Suprapubic skin (tissue), 4 donors: Measurements from ENCODE around the gene MPDU1. TPM values are rescaled to one million over a fixed set of nuclear protein-coding genes. Genes with fewer than 3 reads are reported as not detected.
"Not testable (repeated sequence)": the region's sequence is repeated elsewhere in the genome, so short reads cannot be mapped to it uniquely, and the experiment has no call there.

Experiments used
- DNase-seq, 2 donors: peaks; one replicate each; pipeline ENCODE4 v3.0.0-alpha.2; 2019; ENCODE audit warnings: low spot score in 2 of 2
- H3K27ac ChIP-seq: fragments of 200-600 bp; sonication (generic); one replicate; pipeline ENCODE4 v1.5.1; 2019
- H3K27me3 ChIP-seq: fragments of 200-600 bp; sonication (generic); one replicate; pipeline ENCODE4 v1.5.1; 2019
- H3K36me3 ChIP-seq: fragments of 200-600 bp; sonication (generic); one replicate; pipeline ENCODE4 v1.5.1; 2019
- H3K4me1 ChIP-seq: fragments of 200-600 bp; sonication (generic); one replicate; pipeline ENCODE4 v1.5.1; 2019
- H3K4me3 ChIP-seq: fragments of 200-600 bp; sonication (generic); one replicate; pipeline ENCODE4 v1.5.1; 2019; ENCODE audit warnings: mild to moderate bottlenecking
- H3K9me3 ChIP-seq: fragments of 200-600 bp; sonication (generic); one replicate; pipeline ENCODE4 v1.5.1; 2019
- CTCF ChIP-seq, 2 donors: fragments of 200-600 bp in 1 of 2; fragments of 450-650 bp in 1 of 2; sonication (generic) in 1 of 2; IDR thresholded peaks; one replicate each; pipeline ENCODE4 v1.5.1; 2016 to 2019; ENCODE audit warnings: antibody characterized with exemption in 2 of 2, mild to moderate bottlenecking in 1 of 2, moderate library complexity in 1 of 2
- EP300 ChIP-seq: sonication (generic); formaldehyde crosslinking; IDR thresholded peaks from one replicate; pipeline ENCODE4 v1.6.1; 2017; ENCODE audit warnings: antibody characterized with exemption
- POLR2A ChIP-seq, 2 donors: fragments of 450-650 bp; IDR thresholded peaks; one replicate each; pipeline ENCODE4 v1.6.1; 2017; ENCODE audit warnings: antibody characterized with exemption in 2 of 2, mild to moderate bottlenecking in 2 of 2, moderate library complexity in 2 of 2
- POLR2AphosphoS5 ChIP-seq, 3 donors: sonication (generic); formaldehyde crosslinking; IDR thresholded peaks; one replicate each; pipeline ENCODE4 v1.6.1; 2017; ENCODE audit warnings: antibody characterized with exemption in 3 of 3
- WGBS: methylation state at CpG from one replicate; pipeline ENCODE4 v1.1.5; 2018; 5-methylcytosine and 5-hydroxymethylcytosine counted together
- total RNA-seq, 4 donors: library from RNA; depleted of rRNA; stranded (reverse); fragments of >200 nt; gene quantifications; one replicate each; pipeline ENCODE4 v1.1.0, GENCODE V29; 2016

The MPDU1 gene
- total RNA-seq, 4 donors from 2014 or later, result 54.3 to 104 (median 86.3) TPM

DNA sequence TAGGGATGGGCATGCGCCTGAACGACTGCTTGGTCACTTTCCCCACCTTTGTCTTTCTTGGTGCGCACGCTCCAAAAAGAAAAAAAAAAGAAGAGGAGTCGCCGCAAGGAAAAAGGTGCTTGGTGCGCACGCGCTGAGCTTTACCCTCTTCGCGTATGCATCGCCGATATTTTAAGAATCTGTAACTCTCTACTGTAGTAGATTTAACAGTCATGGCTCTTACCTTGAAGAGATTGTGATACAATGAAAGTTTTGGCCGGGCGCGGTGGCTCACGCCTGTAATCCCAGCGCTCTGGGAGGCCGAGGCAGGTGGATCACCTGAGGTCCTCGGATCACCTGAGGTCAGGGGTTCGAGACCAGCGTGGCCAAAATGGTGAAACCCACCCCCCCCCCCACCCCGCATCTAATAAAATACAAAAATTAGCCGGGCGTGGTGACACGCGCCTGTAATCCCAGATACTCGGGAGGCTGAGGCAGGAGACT lies 31.7 kb downstream of the MPDU1 start:
- H3K27ac ChIP-seq, result peak overlapping the region; percentile 94
- WGBS, result 2% methylated on average over 28 of the region's 28 CpGs
- peaks cover 40% of the 10 kb centered on the region for H3K4me1 ChIP-seq
- no peaks in the 10 kb centered on the region for H3K9me3 ChIP-seq
- no peaks in the 10 kb centered on the region for H3K27me3 ChIP-seq
- peaks cover 10% of the 10 kb centered on the region for H3K36me3 ChIP-seq
- TF ChIP-seq POLR2AphosphoS5 (IDR thresholded peaks at IDR 0.05) (no peak), EP300 (no peak), POLR2A (IDR thresholded peaks at IDR 0.05) (no peak), CTCF (IDR thresholded peaks at IDR 0.05) (no peak)
- peak overlapping the region; percentile 83 for H3K4me3 ChIP-seq
- no peak for DNase-seq

GRCh38 chr17:7618608-7619007 lies 35.0 kb downstream of the MPDU1 start:
- TF ChIP-seq CTCF (IDR thresholded peaks at IDR 0.05), result no peak
- no peaks in the 10 kb centered on the region for H3K36me3 ChIP-seq
- H3K27me3 ChIP-seq, result no peaks in the 10 kb centered on the region
- 88% methylated on average over 5 of the region's 5 CpGs for WGBS
- H3K9me3 ChIP-seq, result no peaks in the 10 kb centered on the region
- H3K4me3 ChIP-seq, result no peak overlapping the region
- no peak overlapping the region for H3K27ac ChIP-seq
- no peak for DNase-seq
- H3K4me1 ChIP-seq, result peaks cover 10% of the 10 kb centered on the region

DNA sequence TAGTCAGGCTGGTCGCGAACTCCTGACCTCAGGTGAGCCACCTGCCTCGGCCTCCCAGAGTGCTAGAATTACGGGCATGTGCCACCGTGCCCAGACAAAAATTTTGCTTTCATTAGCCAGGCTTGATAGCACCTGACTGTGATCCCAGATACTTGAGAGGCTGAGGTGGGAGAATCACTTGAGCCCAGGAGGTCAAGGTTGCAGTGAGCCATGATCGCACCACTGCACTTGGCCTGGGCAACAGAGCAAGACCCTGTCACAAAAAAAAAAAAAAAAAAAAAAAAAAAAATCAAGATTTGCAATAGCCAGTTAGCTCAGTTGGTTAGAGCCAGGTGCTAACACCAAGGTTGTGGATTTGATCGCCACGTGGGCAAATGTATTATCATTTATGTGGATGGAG lies 37.2 kb downstream of the MPDU1 start:
- Histone ChIP-seq H3K36me3 (no peaks in the 10 kb centered on the region), H3K4me1 (no peaks in the 10 kb centered on the region), H3K27me3 (no peaks in the 10 kb centered on the region), H3K4me3 (no peak overlapping the region), H3K27ac (no peak overlapping the region), H3K9me3 (no peaks in the 10 kb centered on the region)
- 80% methylated on average over 8 of the region's 8 CpGs for WGBS
- TF ChIP-seq EP300 (no peak), POLR2A (IDR thresholded peaks at IDR 0.05) (no peak), POLR2AphosphoS5 (IDR thresholded peaks at IDR 0.05) (no peak), CTCF (IDR thresholded peaks at IDR 0.05) (no peak)
- no peak for DNase-seq

DNA sequence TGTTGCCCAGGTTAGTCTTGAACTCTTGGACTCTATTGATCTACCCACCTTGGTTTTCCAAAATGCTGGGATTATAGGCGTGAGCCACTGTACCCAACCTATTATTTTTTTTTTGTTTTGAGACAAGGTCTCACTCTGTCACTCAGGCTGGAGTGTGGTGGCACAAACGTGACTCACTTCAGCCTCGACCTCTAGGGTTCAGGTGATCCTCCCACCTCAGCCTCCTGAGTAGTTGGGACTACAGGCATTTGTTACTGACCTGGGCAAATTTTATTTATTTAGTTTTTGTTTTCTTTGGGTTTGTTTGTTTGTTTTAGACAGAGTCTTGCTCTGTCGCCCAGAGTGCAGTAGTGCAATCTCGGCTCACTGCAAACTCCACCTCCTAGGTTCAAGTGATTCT lies 40.0 kb downstream of the MPDU1 start:
- TF ChIP-seq CTCF (IDR thresholded peaks at IDR 0.05), result no peak
- TF ChIP-seq EP300, result no peak
- no peak for TF ChIP-seq POLR2A (IDR thresholded peaks at IDR 0.05)
- TF ChIP-seq POLR2AphosphoS5 (IDR thresholded peaks at IDR 0.05), result no peak
- H3K36me3 ChIP-seq, result no peaks in the 10 kb centered on the region
- DNase-seq, result no peak
- peaks cover 14% of the 10 kb centered on the region for H3K4me1 ChIP-seq
- H3K9me3 ChIP-seq, result no peaks in the 10 kb centered on the region
- no peaks in the 10 kb centered on the region for H3K27me3 ChIP-seq
- WGBS, result 88% methylated on average over 5 of the region's 5 CpGs
- no peak overlapping the region for H3K4me3 ChIP-seq
- no peak overlapping the region for H3K27ac ChIP-seq

DNA sequence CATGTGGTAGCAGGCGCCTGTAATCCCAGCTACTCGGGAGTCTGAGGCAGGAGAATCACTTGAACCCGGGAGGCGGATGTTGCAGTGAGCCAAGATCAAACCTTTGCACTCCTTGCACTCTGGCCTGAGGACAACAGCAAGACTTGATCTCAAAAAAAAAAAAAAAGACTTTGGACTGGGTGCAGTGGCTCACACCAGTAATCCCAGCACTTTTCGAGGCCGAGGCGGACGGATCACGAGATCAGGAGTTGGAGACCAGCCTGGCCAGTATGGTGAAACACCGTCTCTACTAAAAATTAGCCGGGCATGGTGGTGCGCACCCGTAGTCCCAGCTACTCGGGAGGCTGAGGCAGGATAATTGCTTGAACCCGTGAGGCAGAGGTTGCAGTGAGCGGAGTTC lies 42.1 kb downstream of the MPDU1 start:
- H3K4me1 ChIP-seq, result peaks cover 14% of the 10 kb centered on the region
- WGBS, result 96% methylated on average over 16 of the region's 16 CpGs
- not testable (repeated sequence) for H3K9me3 ChIP-seq, H3K4me3 ChIP-seq, DNase-seq, H3K36me3 ChIP-seq, H3K27me3 ChIP-seq, H3K27ac ChIP-seq

GRCh38 chr17:7626307-7626706 lies 42.7 kb downstream of the MPDU1 start:
- TF ChIP-seq EP300, result no peak
- no peak for TF ChIP-seq POLR2AphosphoS5 (IDR thresholded peaks at IDR 0.05)
- no peak for TF ChIP-seq CTCF (IDR thresholded peaks at IDR 0.05)
- TF ChIP-seq POLR2A (IDR thresholded peaks at IDR 0.05), result no peak
- H3K4me3 ChIP-seq, result peak overlapping the region; percentile 78
- H3K9me3 ChIP-seq, result no peaks in the 10 kb centered on the region
- whole genome bisulfite sequencing, result 81% methylated on average over 7 of the region's 7 CpGs
- peaks cover 14% of the 10 kb centered on the region for H3K4me1 ChIP-seq
- H3K27ac ChIP-seq, result no peak overlapping the region
- no peaks in the 10 kb centered on the region for H3K27me3 ChIP-seq
- no peaks in the 10 kb centered on the region for H3K36me3 ChIP-seq
- DNase-seq, result peak in 1 of 2 donors; percentile 78
